Colonic mucosa (tissue), 4 donors: ENCODE results near the gene KCNV2. TPM values are rescaled to one million over a fixed set of nuclear protein-coding genes. Genes with fewer than 3 reads are reported as not detected.

Experiments used
- DNase-seq: peaks from one replicate; pipeline ENCODE4 v3.0.0-alpha.2; 2020
- H3K27ac ChIP-seq: fragments of 200-600 bp; one replicate; pipeline ENCODE4 v1.8.0; 2021
- H3K27me3 ChIP-seq: fragments of 200-600 bp; one replicate; pipeline ENCODE4 v1.8.0; 2021
- H3K36me3 ChIP-seq: fragments of 200-600 bp; one replicate; pipeline ENCODE4 v1.8.0; 2021
- H3K4me1 ChIP-seq: fragments of 200-600 bp; one replicate; pipeline ENCODE4 v1.8.0; 2021; ENCODE audit warnings: mild to moderate bottlenecking
- H3K4me3 ChIP-seq: fragments of 200-600 bp; one replicate; pipeline ENCODE4 v1.8.0; 2021
- H3K9ac ChIP-seq, 2 donors: one replicate each; pipeline ENCODE4 v1.7.0; 2013; ENCODE audit warnings: control low read depth in 2 of 2, low read depth in 2 of 2, low read length in 2 of 2
- H3K9me3 ChIP-seq: fragments of 200-600 bp; one replicate; pipeline ENCODE4 v1.8.0; 2021
- intact Hi-C: fragments of 100-400 bp; cut with DNase I; formaldehyde crosslinking; loops from one replicate; pipeline ENCODE4 v1.14.1; 2022
- total RNA-seq, 2 donors: library from RNA; stranded (reverse); fragmentation: NEBNext Ultra II Directional in 1 of 2; extraction: Animal tissue kit (Norgen Biotek cat#: 25700) in 1 of 2; gene quantifications; one replicate each; pipeline ENCODE4 v1.2.1, GENCODE V29; 2021
- TF ChIP-seq, protein P1 (sequence below): fragments of 200-600 bp; IDR thresholded peaks from one replicate; pipeline ENCODE4 v1.8.0; 2022; ENCODE audit warnings: antibody characterized with exemption, mild to moderate bottlenecking
- donor health status: healthy.
- donor health status: DM: no; HTN: no; CAD: no.
- donor health status: DM: no; HTN: no; CAD: no.

The KCNV2 gene
- total RNA-seq, 2 donors from 2014 or later = not detected

DNA sequence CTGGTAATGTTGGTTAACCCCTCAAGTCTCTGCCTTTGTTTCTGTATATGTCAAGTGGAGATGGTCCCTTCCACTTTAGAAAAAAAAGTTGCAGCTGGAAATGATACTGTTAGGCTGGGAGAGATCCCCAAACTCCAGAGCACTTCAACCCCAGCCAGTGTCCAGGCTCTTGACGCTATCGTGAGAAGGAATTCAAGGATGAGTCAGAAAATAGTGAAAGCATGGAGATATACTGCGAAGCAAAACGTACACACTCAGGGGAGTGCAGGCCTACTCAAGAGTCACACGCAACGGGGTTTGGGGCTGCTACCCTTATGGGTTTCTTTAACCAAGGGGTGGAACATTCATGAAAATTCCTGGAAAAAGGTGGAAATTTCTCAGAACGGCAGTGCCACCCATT is 24.9 kb downstream of the KCNV2 start:
- H3K4me3 ChIP-seq = no peak overlapping the region
- H3K4me1 ChIP-seq = no peaks in the 10 kb centered on the region
- intact Hi-C loops = no loop called here
- no peaks in the 10 kb centered on the region for H3K27me3 ChIP-seq
- H3K36me3 ChIP-seq = no peaks in the 10 kb centered on the region
- no peaks in the 10 kb centered on the region for H3K9me3 ChIP-seq
- no peak for DNase-seq
- TF ChIP-seq, protein P1, sequence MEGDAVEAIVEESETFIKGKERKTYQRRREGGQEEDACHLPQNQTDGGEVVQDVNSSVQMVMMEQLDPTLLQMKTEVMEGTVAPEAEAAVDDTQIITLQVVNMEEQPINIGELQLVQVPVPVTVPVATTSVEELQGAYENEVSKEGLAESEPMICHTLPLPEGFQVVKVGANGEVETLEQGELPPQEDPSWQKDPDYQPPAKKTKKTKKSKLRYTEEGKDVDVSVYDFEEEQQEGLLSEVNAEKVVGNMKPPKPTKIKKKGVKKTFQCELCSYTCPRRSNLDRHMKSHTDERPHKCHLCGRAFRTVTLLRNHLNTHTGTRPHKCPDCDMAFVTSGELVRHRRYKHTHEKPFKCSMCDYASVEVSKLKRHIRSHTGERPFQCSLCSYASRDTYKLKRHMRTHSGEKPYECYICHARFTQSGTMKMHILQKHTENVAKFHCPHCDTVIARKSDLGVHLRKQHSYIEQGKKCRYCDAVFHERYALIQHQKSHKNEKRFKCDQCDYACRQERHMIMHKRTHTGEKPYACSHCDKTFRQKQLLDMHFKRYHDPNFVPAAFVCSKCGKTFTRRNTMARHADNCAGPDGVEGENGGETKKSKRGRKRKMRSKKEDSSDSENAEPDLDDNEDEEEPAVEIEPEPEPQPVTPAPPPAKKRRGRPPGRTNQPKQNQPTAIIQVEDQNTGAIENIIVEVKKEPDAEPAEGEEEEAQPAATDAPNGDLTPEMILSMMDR = no peak
- H3K9ac ChIP-seq = no peak overlapping the region
- no peak overlapping the region for H3K27ac ChIP-seq

DNA sequence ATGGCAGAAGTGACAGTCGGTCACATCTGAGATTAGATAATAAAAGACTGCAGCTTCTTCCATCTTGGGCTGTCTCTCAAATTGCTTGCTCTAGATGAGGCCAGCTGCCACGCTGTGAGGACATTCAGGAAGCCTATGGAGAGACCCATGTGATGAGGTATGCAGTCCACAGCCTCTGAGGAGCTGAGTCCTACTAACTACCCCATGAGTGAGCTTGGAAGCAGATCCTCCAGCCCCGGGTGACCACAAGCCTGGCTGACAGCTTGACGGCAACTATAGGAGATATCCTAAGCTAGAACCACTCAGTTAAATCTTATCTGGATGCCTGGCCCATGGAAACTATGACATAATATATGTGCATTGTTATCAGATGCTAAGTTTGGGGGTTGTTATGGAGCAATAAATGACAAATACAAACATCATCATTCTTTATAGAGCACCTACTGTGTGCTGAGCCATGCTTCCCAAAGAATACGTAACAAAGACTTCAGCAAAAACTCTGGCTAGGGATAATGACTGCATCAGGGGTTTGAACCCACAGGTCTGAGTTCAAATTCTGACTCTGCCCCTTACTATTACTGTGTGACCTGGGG is 26.7 kb downstream of the KCNV2 start:
- H3K27me3 ChIP-seq = no peaks in the 10 kb centered on the region
- H3K4me1 ChIP-seq = no peaks in the 10 kb centered on the region
- no peak for DNase-seq
- H3K27ac ChIP-seq = no peak overlapping the region
- no peak overlapping the region for H3K9ac ChIP-seq
- no peak overlapping the region for H3K4me3 ChIP-seq
- no peaks in the 10 kb centered on the region for H3K9me3 ChIP-seq
- no peaks in the 10 kb centered on the region for H3K36me3 ChIP-seq
- intact Hi-C loops = no loop called here
- TF ChIP-seq, protein P1 = no peak

DNA sequence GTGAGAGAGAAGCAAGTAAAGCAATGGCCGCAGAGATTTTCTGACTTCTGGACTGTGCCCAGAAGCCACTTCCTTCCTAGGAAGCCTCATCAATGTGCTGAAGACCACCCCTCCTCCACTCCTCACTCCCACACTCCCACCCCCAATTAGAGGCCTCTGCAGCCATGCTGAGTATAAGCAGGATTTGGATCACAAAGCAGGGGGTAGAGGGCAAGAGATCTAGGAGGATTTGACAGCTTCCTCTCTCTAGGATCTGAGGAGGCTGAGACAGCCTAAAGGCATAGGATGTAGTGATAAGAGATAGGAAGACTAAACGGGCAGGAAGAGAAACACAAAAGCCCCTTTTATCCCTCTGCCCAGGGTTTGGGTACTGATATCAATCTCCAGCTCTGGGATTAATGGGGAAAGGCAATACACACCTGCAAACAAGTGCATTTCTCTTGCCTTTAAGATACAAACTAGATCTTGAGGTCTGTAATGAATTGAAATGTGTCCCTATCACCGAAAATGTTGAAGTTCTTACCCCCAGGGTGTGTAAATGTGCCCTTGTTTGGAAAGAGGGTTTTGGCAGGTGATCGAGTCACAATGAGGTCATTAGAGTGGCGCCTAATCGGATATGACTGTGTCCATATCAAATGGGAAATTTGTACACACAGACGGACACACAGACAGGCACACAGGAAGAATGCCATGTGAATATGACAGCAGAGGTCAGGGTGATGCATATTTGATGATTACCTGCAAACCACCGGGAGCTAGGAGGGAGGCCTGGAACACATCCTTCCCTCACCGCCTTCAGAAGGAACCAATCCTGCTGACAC is 28.5 kb downstream of the KCNV2 start:
- no peak for DNase-seq
- no peaks in the 10 kb centered on the region for H3K4me1 ChIP-seq
- TF ChIP-seq, protein P1 = no peak
- no peak overlapping the region for H3K9ac ChIP-seq
- H3K4me3 ChIP-seq = no peak overlapping the region
- intact Hi-C loops = no loop called here
- H3K36me3 ChIP-seq = no peaks in the 10 kb centered on the region
- H3K27me3 ChIP-seq = no peaks in the 10 kb centered on the region
- H3K9me3 ChIP-seq = no peaks in the 10 kb centered on the region
- H3K27ac ChIP-seq = no peak overlapping the region

DNA sequence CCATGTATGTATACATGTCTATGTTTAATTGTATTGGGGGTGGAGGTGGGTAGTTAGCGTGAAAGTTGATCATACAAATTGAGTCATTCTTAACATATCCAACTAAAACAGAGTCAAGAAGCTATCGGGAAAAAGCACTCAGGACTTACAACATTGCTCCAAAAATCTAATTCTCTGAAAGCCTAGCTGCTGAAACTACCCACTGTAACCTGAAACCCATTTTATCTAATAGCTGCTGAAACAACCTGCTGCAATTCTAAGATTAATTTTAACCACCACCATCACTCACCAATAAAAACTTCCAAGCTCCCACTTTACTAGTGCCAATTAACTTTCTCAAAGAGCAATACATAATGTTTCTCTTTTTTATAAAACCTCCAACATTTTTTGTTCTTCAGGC is 32.2 kb downstream of the KCNV2 start:
- H3K36me3 ChIP-seq = no peaks in the 10 kb centered on the region
- intact Hi-C loops = no loop called here
- H3K9ac ChIP-seq = no peak overlapping the region
- H3K9me3 ChIP-seq = no peaks in the 10 kb centered on the region
- H3K4me1 ChIP-seq = no peaks in the 10 kb centered on the region
- DNase-seq = no peak
- TF ChIP-seq, protein P1 = no peak
- H3K27ac ChIP-seq = no peak overlapping the region
- no peaks in the 10 kb centered on the region for H3K27me3 ChIP-seq
- no peak overlapping the region for H3K4me3 ChIP-seq

DNA sequence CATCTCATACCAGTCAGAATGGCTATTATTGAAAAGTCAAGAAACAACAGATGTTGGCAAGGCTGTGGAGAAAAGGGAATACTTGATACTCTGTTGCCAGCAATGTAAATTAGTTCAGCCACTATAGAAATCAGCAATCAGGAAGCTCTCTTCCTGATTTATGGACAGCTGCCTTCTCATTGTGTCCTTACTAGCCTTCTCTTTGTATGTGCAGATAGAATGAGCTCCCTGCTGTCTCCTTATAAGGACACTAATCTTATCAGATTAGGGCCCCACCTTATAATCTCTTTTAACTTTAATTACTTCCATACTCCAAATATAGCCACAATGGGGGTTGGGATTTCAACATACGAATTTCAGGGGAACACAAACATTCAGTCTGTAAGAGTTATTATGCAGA is 38.0 kb downstream of the KCNV2 start:
- H3K36me3 ChIP-seq = no peaks in the 10 kb centered on the region
- DNase-seq = no peak
- no peaks in the 10 kb centered on the region for H3K4me1 ChIP-seq

More for the DNA sequence above, 38.0 kb downstream of the KCNV2 start:
- Histone ChIP-seq H3K9ac (no peak overlapping the region), H3K27me3 (no peaks in the 10 kb centered on the region), H3K9me3 (no peaks in the 10 kb centered on the region), H3K4me3 (no peak overlapping the region), H3K27ac (no peak overlapping the region)
- TF ChIP-seq, protein P1 = no peak
- intact Hi-C loops = no loop called here
